Neural progenitor cell (in vitro differentiated cells): ENCODE measurements around the gene B4GALNT3. TPM values are rescaled to one million over a fixed set of nuclear protein-coding genes. Genes with fewer than 3 reads are reported as not detected.

Source experiments
- DNase-seq: peaks from one replicate; pipeline ENCODE4 v3.0.0-alpha.2; 2016; ENCODE audit warnings: low spot score
- H2AFZ ChIP-seq: fragments of 200-600 bp; sonication (generic); replicated peaks from 2 replicates; pipeline ENCODE4 v1.6.1; 2016; ENCODE audit warnings: antibody characterized with exemption
- H3F3A ChIP-seq: fragments of 200-600 bp; sonication (generic); 2 replicates; pipeline ENCODE4 v1.6.1; 2016; ENCODE audit warnings: antibody characterized with exemption, low read depth
- H3K27ac ChIP-seq: fragments of 200-600 bp; sonication (generic); 2 replicates; pipeline ENCODE4 v1.5.1; 2016; ENCODE audit warnings: mild to moderate bottlenecking
- H3K27me3 ChIP-seq: fragments of 200-600 bp; sonication (generic); 2 replicates; pipeline ENCODE4 v1.6.1; 2016; ENCODE audit warnings: mild to moderate bottlenecking, moderate library complexity
- H3K36me3 ChIP-seq: fragments of 200-600 bp; sonication (generic); 2 replicates; pipeline ENCODE4 v1.5.1; 2016
- H3K4me1 ChIP-seq: fragments of 200-600 bp; sonication (generic); 2 replicates; pipeline ENCODE4 v1.6.1; 2016; ENCODE audit warnings: mixed run types
- H3K4me2 ChIP-seq: fragments of 200-600 bp; sonication (generic); 2 replicates; pipeline ENCODE4 v1.6.1; 2016
- H3K4me3 ChIP-seq: fragments of 200-600 bp; sonication (generic); 2 replicates; pipeline ENCODE4 v1.5.1; 2016
- H3K79me2 ChIP-seq: fragments of 200-600 bp; sonication (generic); 2 replicates; pipeline ENCODE4 v1.6.1; 2016; ENCODE audit warnings: low read depth
- H3K9ac ChIP-seq: fragments of 200-600 bp; sonication (generic); 2 replicates; pipeline ENCODE4 v1.6.1; 2016
- H3K9me3 ChIP-seq: fragments of 200-600 bp; sonication (generic); 2 replicates; pipeline ENCODE4 v1.5.1; 2016; ENCODE audit warnings: low read depth
- H4K20me1 ChIP-seq: fragments of 200-600 bp; sonication (generic); 2 replicates; pipeline ENCODE4 v1.6.1; 2016; ENCODE audit warnings: low read depth
- H3K27ac Mint-ChIP-seq: 3 replicates; pipeline ENCODE4 v1.8.0; 2021; ENCODE audit warnings: mixed read lengths
- H3K27me3 Mint-ChIP-seq: 2 replicates; pipeline ENCODE4 v1.8.0; 2022; ENCODE audit warnings: low read depth, mild to moderate bottlenecking, inconsistent platforms, moderate library complexity, mixed read lengths; ENCODE audit not compliant: insufficient read depth
- H3K36me3 Mint-ChIP-seq: 3 replicates; pipeline ENCODE4 v1.8.0; 2021; ENCODE audit warnings: mixed read lengths
- H3K4me1 Mint-ChIP-seq: 3 replicates; pipeline ENCODE4 v1.8.0; 2021; ENCODE audit warnings: mixed read lengths
- H3K4me3 Mint-ChIP-seq: 3 replicates; pipeline ENCODE4 v1.8.0; 2021; ENCODE audit warnings: mild to moderate bottlenecking, moderate library complexity, mixed read lengths
- H3K9me3 Mint-ChIP-seq: 3 replicates; pipeline ENCODE4 v1.8.0; 2020; ENCODE audit warnings: mixed read lengths
- CTCF ChIP-seq: fragments of 200-600 bp; sonication (generic); IDR thresholded peaks from 2 replicates; pipeline ENCODE4 v1.5.1; 2017; ENCODE audit warnings: antibody characterized with exemption, mild to moderate bottlenecking
- EZH2 ChIP-seq: fragments of 200-600 bp; sonication (generic); IDR thresholded peaks from 2 replicates; pipeline ENCODE4 v1.6.1; 2017; ENCODE audit warnings: antibody characterized with exemption, mild to moderate bottlenecking, moderate library complexity
- EZH2phosphoT487 ChIP-seq: fragments of 200-600 bp; sonication (generic); IDR thresholded peaks from 2 replicates; pipeline ENCODE4 v1.6.1; 2017; ENCODE audit warnings: antibody characterized with exemption
- total RNA-seq: library from RNA; depleted of rRNA; stranded (reverse); fragments of >200 nt; gene quantifications from 2 replicates; pipeline ENCODE4 v1.2.3, GENCODE V29; 2015; ENCODE audit warnings: low replicate concordance

The B4GALNT3 gene
- total RNA-seq, 1 donor from 2014 or later = 29.0 TPM

- Mint-ChIP-seq H3K4me1 (peaks cover 29% of the 10 kb centered on the region), H3K36me3 (peaks cover 1% of the 10 kb centered on the region), H3K27ac (peak overlapping the region; percentile 17), H3K27me3 (peaks cover 7% of the 10 kb centered on the region), H3K4me3 (no peak overlapping the region), H3K9me3 (peaks cover 16% of the 10 kb centered on the region)
- H3K4me3 ChIP-seq = peak overlapping the region; percentile 25
- H4K20me1 ChIP-seq = no peaks in the 10 kb centered on the region
- H3K9me3 ChIP-seq = no peaks in the 10 kb centered on the region
- peak overlapping the region; percentile 79 for H3K27ac ChIP-seq
- no peaks in the 10 kb centered on the region for H3K79me2 ChIP-seq
- no peaks in the 10 kb centered on the region for H3K27me3 ChIP-seq
- H2AFZ ChIP-seq = no peak overlapping the region
- H3K36me3 ChIP-seq = no peaks in the 10 kb centered on the region
- H3K9ac ChIP-seq = no peak overlapping the region
- peak; percentile 27 for DNase-seq
- H3F3A ChIP-seq = peaks cover 30% of the 10 kb centered on the region
- no peak for TF ChIP-seq EZH2phosphoT487
- TF ChIP-seq CTCF = no peak
- no peak for TF ChIP-seq EZH2
- H3K4me2 ChIP-seq = peak overlapping the region; percentile 70
- peaks cover 29% of the 10 kb centered on the region for H3K4me1 ChIP-seq
These were observed 49.8 kb downstream of the B4GALNT3 start for GRCh38 chr12:509500-509899.

DNA sequence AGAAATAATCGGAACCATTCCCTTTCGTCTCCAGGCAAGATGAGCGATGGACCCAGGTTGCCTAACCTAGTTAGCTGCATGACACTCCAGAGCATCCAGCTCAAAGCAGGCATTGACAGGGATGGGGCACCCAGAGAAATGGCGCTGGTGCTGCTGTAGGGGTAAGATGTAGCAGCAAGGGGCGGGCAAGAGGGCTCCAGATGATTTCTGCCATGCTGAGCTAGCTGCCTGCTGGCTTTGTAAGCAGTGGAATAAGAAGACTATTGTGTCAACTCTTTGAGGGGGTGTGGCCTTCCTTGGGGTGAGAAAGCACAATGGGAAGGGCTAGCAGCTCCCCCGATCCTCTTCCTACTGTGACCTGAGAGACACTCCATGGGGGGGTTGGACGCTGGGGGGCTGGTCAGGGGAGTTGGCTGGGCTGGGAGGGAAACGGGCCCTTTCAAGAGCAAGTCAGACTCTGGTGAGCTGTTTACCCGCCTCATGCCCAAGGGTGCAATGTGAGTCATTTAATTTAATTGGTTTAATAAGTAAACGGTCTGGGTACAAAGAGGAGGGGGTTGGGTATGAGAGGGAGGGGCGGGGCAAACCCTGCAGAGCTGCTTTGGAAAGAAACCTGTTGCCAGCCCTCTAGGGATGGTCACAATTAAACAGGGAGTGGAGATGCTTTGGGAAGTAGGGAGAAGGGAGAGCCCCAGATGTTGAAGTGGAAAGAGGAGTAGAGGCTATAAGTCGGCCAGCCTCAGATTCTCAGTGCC, 50.5 kb downstream of the B4GALNT3 start:
- DNase-seq = peak; percentile 84
- Mint-ChIP-seq H3K4me3 (peak overlapping the region; percentile 67), H3K36me3 (peaks cover 1% of the 10 kb centered on the region), H3K4me1 (peaks cover 27% of the 10 kb centered on the region), H3K9me3 (peaks cover 16% of the 10 kb centered on the region), H3K27ac (peak overlapping the region; percentile 17), H3K27me3 (peaks cover 7% of the 10 kb centered on the region)
- Histone ChIP-seq H4K20me1 (no peaks in the 10 kb centered on the region), H3F3A (peaks cover 30% of the 10 kb centered on the region), H2AFZ (no peak overlapping the region), H3K9ac (no peak overlapping the region), H3K27ac (peak overlapping the region; percentile 79), H3K27me3 (no peaks in the 10 kb centered on the region), H3K9me3 (no peaks in the 10 kb centered on the region), H3K4me3 (peak overlapping the region; percentile 25), H3K36me3 (no peaks in the 10 kb centered on the region), H3K79me2 (no peaks in the 10 kb centered on the region), H3K4me1 (peaks cover 29% of the 10 kb centered on the region), H3K4me2 (peak overlapping the region; percentile 70)
- TF ChIP-seq CTCF (no peak), EZH2 (no peak), EZH2phosphoT487 (no peak)

GRCh38 chr12:512933-513332, 53.2 kb downstream of the B4GALNT3 start:
- H3K27me3 Mint-ChIP-seq = peaks cover 7% of the 10 kb centered on the region
- H3K4me1 Mint-ChIP-seq = peaks cover 27% of the 10 kb centered on the region
- Histone ChIP-seq H3K9me3 (no peaks in the 10 kb centered on the region), H2AFZ (no peak overlapping the region), H3F3A (peaks cover 30% of the 10 kb centered on the region), H3K36me3 (no peaks in the 10 kb centered on the region), H3K27me3 (no peaks in the 10 kb centered on the region), H3K79me2 (no peaks in the 10 kb centered on the region), H3K4me1 (peaks cover 29% of the 10 kb centered on the region), H3K4me2 (no peak overlapping the region), H4K20me1 (no peaks in the 10 kb centered on the region), H3K4me3 (no peak overlapping the region), H3K9ac (no peak overlapping the region), H3K27ac (no peak overlapping the region)
- H3K36me3 Mint-ChIP-seq = peaks cover 1% of the 10 kb centered on the region
- no peak for TF ChIP-seq EZH2phosphoT487
- TF ChIP-seq EZH2 = no peak
- TF ChIP-seq CTCF = no peak
- H3K4me3 Mint-ChIP-seq = no peak overlapping the region
- DNase-seq = no peak
- peaks cover 16% of the 10 kb centered on the region for H3K9me3 Mint-ChIP-seq
- no peak overlapping the region for H3K27ac Mint-ChIP-seq
